Subcutaneous adipose tissue (tissue), 4 donors: Measurements from ENCODE around the gene TUBGCP6. TPM values are rescaled to one million over a fixed set of nuclear protein-coding genes. Genes with fewer than 3 reads are reported as not detected.

Experiments
- total RNA-seq, 4 donors: library from RNA; depleted of rRNA; stranded (reverse); fragments of >200 nt; gene quantifications; one replicate each; pipeline ENCODE4 v1.1.0, GENCODE V29; 2016
- TF ChIP-seq, protein P1 (sequence below): fragments of 450-650 bp; IDR thresholded peaks from one replicate; pipeline ENCODE4 v1.5.1; 2016; ENCODE audit warnings: low read depth, mild to moderate bottlenecking, control low read depth, antibody characterized with exemption, moderate library complexity

Gene TUBGCP6
- total RNA-seq, 4 donors from 2014 or later, result 21.1 to 60.3 (median 25.6) TPM

GRCh38 chr22:50233223-50233622 lies 11.6 kb downstream of the TUBGCP6 start:
- TF ChIP-seq, protein P1, sequence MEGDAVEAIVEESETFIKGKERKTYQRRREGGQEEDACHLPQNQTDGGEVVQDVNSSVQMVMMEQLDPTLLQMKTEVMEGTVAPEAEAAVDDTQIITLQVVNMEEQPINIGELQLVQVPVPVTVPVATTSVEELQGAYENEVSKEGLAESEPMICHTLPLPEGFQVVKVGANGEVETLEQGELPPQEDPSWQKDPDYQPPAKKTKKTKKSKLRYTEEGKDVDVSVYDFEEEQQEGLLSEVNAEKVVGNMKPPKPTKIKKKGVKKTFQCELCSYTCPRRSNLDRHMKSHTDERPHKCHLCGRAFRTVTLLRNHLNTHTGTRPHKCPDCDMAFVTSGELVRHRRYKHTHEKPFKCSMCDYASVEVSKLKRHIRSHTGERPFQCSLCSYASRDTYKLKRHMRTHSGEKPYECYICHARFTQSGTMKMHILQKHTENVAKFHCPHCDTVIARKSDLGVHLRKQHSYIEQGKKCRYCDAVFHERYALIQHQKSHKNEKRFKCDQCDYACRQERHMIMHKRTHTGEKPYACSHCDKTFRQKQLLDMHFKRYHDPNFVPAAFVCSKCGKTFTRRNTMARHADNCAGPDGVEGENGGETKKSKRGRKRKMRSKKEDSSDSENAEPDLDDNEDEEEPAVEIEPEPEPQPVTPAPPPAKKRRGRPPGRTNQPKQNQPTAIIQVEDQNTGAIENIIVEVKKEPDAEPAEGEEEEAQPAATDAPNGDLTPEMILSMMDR, result no peak

DNA sequence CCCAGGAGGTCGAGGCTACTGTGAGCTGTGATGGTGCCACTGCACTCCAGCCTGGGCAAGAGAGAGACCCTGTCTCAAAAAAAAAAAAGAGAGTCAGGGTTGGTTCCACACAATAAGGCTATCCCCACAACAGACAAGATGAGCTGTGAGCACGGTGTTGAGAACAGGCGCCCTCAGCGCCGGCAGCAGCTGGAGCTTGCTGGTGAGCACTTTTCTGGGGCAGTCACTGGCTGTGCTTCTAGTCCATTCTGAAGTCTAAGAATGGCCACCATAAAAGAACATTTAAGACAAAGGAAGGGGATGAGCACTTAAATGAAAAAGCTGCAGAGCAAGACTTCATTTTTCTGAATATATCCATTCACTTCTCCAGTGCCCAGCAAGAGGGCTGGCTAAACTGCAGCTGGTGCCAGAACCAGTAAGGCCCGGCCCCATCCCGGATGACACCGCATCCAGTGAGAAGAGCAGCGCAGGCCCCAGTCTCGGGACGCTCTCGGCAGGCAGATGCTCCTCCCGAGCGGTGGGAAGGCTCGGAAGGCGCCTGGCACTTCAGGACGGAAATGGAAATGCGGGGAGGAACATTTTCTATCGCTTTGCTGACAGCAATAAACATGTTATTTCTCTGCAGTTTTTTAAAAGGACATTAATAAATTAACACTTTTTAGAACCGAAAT lies 12.2 kb downstream of the TUBGCP6 start:
- TF ChIP-seq, protein P1, result no peak

- TF ChIP-seq, protein P1, result no peak
Observed at GRCh38 chr22:50229370-50229769, 15.5 kb downstream of the TUBGCP6 start.

DNA sequence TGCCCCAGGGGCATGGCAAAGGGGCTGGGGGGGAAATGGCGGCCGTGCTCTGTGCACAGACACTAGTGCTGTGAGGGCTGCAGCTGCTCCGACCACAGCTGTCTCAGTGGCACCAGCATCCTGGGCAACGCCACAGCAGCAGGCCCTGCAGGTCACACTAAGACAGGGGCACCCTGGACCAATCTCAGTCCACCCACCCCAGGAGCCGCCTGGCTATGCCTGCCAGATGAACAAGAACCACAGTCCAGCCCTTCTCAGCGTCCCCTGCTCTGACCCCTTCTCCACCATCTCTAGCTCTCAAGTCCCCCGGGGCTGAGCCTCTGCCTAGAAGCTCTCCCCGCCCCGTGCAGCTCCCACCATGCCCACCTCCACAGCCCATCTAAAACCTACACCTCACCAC lies 16.5 kb downstream of the TUBGCP6 start:
- TF ChIP-seq, protein P1, result no peak

- TF ChIP-seq, protein P1, result no peak
Observed at GRCh38 chr22:50227579-50228215, 17.1 kb downstream of the TUBGCP6 start.

DNA sequence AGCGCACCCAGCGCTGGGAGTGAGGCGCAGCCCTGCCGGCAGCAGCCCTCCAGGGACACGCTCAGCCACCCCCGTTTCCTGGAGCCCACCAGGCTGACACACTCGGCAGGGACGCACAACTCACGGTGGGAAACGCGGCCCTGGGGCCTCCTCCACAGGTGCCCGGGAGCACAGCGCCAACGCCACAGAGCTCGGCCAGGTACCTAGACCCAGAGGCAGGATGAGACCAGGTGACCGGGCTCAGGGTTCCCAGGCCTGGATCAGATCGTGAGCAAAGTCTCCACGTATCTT lies 18.0 kb downstream of the TUBGCP6 start:
- TF ChIP-seq, protein P1, result no peak

DNA sequence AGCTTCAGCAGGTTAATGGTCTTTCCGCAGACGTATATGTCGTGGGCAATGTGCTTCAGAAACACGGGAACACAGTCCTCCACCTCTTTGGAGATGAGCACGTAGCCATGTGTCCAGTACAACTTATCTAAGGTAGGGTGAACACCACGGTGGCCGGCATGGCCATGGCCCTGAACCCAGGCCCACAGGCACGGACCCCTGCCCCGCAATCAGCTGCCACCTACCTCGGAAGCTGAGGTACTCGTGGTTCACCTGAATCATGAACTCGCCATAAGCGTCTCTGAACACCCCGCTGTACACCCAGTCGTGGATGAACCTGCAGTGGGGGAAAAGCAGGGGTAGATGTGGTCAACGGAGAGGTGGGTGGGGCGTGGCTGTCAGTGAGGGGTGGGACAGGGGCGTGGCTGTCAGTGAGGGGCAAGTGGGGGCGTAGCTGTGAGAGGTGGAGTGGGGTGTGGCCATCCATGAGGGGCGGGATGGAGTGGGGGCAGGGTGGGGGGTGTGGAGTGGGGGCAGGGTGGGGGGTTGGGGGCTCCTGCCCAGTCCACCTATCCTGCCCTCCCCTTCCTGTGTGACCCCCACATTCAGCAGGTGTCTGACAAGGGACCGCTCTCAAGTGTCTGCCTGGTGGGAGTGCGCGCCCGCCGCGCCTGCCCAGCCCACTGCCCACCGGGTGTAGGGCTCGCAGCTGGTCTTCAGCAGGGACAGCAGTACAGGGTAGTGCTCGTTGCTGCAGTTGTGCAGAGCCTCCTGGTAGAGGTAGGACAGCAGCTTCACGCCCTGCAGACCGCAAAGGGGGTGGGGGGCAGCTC lies 18.6 kb downstream of the TUBGCP6 start:
- TF ChIP-seq, protein P1, result no peak
